22Rv1 (cell line): ENCODE results near the gene IRX1.

Source experiments
- ZFX ChIP-seq: fragments of 450-650 bp; IDR thresholded peaks from 2 replicates; pipeline ENCODE4 v1.6.1; 2017; ENCODE audit warnings: antibody characterized with exemption, borderline replicate concordance
- TF ChIP-seq, protein P1 (sequence below): fragments of 450-650 bp; IDR thresholded peaks from 2 replicates; pipeline ENCODE4 v1.5.1; 2017; ENCODE audit warnings: mild to moderate bottlenecking

DNA sequence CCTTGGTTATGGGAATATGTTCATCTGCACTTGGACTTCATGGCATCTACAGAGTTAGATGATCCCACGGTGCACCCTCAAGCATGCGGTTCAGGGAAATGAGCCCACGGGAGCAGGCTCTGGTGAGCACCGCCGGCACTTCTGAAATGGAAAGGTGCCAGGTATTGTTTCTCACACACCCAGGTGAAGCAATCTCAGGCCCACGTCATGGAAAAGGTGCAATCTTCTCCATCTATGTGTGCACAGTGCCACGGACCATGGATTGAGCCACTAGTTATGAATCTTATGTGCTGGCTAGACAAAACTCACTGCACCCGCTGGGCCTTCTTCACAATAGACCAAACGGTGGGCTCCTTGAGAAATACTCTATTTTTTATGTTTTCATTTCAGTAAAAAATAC is 27.3 kb downstream of the IRX1 start:
- no peak for TF ChIP-seq ZFX
- TF ChIP-seq, protein P1, sequence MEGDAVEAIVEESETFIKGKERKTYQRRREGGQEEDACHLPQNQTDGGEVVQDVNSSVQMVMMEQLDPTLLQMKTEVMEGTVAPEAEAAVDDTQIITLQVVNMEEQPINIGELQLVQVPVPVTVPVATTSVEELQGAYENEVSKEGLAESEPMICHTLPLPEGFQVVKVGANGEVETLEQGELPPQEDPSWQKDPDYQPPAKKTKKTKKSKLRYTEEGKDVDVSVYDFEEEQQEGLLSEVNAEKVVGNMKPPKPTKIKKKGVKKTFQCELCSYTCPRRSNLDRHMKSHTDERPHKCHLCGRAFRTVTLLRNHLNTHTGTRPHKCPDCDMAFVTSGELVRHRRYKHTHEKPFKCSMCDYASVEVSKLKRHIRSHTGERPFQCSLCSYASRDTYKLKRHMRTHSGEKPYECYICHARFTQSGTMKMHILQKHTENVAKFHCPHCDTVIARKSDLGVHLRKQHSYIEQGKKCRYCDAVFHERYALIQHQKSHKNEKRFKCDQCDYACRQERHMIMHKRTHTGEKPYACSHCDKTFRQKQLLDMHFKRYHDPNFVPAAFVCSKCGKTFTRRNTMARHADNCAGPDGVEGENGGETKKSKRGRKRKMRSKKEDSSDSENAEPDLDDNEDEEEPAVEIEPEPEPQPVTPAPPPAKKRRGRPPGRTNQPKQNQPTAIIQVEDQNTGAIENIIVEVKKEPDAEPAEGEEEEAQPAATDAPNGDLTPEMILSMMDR: no peak
